GM18909 (cell line): ENCODE measurements around the gene DPH1.

Experiments
- ATAC-seq: cut with Tn5 transposase; IDR thresholded peaks from one replicate; pipeline ENCODE4 v1.9.1; 2021; ENCODE audit warnings: mild to moderate bottlenecking; ENCODE audit not compliant: unreplicated experiment, poor library complexity

Gene DPH1

GRCh38 chr17:2048805-2049204, 18.9 kb downstream of the DPH1 start:
- no peak for ATAC-seq

DNA sequence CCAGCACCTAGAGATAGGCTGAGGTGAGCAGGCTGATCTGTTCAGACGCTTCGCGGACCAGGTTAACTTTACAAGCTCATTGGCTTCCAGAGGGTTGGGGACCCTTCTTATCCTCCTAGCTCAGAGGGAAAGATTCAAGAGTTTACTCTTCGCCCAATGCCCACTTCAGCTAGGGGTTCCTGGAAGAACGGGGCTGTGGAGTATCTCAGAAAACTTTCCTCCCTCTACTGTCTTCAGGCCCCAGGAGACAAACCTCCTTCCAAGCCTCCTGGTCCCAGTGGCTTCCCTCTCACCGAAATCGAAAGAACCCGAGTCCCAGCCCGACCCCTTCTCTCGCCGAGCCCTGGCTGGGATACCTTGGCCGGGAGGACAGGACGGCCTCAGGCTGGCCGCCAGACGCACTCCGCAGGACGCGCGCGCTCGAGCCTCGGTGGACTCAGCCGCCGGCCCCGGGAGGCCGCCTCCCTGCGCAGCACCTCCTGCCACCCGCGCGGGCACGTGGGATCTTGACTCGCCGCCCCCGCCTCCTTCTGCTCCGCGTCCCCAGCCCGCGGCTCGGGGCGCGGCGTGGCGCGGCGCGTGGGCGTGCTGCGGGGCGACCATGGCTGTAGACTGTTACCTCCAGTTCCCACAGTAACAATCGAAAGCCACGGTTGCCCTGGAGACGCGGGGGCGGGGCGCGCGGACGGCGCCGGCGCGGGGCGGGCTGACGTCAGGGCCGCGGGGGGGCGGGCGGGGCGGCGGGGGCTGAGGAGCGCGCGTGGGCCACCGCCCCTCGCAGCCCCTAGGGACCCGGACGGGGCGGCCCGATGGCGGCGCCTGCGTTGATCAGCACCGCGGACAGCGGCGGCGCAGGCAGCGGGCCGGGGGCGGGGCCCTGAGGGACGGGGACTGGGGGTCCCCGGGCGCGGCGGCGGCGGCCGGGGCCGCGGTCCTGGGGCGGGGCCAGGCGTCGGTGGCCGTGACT, 19.7 kb downstream of the DPH1 start:
- ATAC-seq: peak; percentile 61

GRCh38 chr17:2050300-2051060, 20.5 kb downstream of the DPH1 start:
- ATAC-seq: peak; percentile 9

DNA sequence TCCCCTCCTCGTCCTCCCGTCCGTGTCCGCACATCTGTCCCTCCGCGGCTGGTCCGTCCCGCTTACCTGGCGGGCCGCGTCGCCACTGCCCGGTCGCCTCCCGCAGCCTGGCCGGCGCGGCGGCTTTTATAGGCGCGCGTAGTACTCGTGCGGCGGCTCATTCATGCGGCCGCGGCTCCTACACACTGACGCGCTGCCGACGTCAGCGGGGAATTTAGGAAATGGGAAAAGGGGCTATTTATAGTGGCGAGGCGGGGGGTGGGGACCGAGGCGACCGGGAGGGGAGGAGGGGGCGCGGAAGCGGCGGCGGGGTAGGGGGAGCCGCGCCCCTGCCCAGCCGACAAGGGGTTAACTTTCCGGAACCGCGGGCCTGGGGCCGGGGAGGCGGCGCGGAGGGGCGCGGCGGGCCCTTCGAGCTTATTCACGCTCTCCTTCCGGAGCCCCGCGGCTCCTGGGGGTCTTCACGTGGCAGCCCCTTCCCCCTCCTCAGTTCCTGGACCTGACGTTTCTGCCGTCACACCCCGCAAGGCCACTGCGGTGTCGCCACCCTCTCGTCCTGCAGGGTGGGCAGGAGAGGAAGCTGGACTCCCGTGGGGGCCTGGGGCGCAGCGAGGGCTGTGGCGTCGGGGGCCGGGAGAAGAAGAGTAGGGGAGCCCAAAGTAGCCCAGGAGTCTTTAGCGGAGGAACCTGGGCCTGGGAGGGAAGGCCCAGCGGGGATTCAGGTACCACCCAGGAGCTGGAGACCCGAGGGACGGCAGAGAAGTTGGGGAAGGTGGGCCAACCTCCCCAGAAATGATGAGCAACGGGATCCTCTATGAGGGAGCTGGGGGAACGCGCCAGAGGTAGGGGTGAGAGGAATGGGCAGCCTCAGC, 21.3 kb downstream of the DPH1 start:
- ATAC-seq: no peak

DNA sequence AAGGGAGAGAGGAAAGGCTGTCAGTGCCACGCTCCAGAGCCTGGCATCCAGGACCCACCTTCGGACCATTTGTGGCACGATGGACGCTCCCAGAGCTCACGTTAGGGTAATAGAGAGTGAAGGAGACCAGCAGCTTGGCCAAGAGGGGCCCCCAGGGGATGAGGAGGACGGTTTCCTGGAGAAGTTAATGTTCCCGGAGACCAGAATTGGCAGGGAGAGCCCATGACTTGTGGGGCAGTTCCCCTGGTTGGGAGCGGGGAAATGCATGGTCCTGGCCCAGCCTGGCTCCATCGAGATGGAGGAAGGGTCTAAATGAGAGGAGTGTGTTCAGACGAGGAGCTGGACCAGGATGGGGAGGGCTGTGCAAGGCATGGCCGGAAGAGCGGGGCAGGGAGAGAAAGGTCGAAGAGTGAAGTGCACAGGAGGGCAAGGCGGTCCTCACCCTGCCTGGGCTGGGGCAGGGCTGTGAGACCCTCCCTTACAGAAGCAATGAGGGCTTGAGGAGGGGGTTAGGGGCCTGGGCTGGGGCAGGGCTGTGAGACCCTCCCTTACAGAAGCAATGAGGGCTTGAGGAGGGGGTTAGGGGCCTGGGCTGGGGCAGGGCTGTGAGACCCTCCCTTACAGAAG, 22.1 kb downstream of the DPH1 start:
- no peak for ATAC-seq

DNA sequence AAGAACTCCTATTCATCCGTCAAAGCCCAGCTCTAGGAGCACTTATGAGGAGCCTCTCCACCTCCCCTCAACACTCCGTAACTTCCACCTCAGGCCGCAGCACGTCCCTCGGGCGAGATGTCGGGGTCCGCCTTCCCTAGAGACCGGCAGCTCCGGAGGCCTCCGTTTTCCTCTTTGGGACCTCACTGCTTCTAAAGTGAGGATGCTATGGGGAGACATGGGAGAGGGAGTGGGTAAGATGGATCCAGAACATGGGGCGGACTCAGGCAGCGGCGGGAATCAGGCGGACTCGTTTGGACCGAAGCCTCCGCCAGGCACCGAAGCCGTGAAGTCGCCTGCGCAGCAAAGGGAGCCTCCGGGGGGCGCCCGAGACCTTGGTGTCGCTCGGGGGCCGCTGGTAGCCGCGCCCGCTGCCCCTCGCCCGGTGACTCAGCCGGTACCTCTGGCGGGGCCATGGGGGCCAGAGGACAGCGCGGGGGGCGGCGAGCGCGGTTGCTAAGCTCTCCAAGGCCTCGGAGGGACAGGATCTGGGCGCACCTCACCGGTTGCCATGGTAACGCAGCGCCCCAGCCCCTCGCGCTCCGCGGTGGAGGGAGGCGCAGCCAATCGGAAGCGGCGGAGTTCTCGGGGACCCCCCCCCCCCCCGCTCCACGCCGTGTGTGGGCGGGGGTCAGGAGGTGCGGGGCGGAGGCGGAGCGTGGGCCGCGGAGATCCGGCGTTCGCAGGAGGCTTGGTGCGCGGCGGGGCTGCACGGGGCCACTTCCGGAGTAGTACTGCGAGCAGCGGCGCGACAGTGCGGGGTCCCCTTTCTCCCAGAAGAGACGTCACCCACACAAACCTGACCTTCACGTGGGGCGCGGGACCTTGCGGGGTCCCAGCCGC, 23.7 kb downstream of the DPH1 start:
- ATAC-seq: no peak

GRCh38 chr17:2054262-2054511, 24.2 kb downstream of the DPH1 start:
- ATAC-seq: no peak

GRCh38 chr17:2054512-2055291, 24.7 kb downstream of the DPH1 start, which contains the start of gene HIC1:
TSS of gene HIC1 (plus strand) at chr17:2055103. CDS start at chr17:2056691, 1,588 bp downstream.
- ATAC-seq: peak; percentile 38

GRCh38 chr17:2055292-2056205, 25.6 kb downstream of the DPH1 start:
- ATAC-seq: no peak

GRCh38 chr17:2056206-2057174, 26.5 kb downstream of the DPH1 start:
- no peak for ATAC-seq

GRCh38 chr17:2057175-2057759, 27.3 kb downstream of the DPH1 start:
- ATAC-seq: no peak

DNA sequence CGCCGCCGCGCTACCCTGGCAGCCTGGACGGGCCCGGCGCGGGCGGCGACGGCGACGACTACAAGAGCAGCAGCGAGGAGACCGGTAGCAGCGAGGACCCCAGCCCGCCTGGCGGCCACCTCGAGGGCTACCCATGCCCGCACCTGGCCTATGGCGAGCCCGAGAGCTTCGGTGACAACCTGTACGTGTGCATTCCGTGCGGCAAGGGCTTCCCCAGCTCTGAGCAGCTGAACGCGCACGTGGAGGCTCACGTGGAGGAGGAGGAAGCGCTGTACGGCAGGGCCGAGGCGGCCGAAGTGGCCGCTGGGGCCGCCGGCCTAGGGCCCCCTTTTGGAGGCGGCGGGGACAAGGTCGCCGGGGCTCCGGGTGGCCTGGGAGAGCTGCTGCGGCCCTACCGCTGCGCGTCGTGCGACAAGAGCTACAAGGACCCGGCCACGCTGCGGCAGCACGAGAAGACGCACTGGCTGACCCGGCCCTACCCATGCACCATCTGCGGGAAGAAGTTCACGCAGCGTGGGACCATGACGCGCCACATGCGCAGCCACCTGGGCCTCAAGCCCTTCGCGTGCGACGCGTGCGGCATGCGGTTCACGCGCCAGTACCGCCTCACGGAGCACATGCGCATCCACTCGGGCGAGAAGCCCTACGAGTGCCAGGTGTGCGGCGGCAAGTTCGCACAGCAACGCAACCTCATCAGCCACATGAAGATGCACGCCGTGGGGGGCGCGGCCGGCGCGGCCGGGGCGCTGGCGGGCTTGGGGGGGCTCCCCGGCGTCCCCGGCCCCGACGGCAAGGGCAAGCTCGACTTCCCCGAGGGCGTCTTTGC, 28.0 kb downstream of the DPH1 start:
- ATAC-seq: no peak

DNA sequence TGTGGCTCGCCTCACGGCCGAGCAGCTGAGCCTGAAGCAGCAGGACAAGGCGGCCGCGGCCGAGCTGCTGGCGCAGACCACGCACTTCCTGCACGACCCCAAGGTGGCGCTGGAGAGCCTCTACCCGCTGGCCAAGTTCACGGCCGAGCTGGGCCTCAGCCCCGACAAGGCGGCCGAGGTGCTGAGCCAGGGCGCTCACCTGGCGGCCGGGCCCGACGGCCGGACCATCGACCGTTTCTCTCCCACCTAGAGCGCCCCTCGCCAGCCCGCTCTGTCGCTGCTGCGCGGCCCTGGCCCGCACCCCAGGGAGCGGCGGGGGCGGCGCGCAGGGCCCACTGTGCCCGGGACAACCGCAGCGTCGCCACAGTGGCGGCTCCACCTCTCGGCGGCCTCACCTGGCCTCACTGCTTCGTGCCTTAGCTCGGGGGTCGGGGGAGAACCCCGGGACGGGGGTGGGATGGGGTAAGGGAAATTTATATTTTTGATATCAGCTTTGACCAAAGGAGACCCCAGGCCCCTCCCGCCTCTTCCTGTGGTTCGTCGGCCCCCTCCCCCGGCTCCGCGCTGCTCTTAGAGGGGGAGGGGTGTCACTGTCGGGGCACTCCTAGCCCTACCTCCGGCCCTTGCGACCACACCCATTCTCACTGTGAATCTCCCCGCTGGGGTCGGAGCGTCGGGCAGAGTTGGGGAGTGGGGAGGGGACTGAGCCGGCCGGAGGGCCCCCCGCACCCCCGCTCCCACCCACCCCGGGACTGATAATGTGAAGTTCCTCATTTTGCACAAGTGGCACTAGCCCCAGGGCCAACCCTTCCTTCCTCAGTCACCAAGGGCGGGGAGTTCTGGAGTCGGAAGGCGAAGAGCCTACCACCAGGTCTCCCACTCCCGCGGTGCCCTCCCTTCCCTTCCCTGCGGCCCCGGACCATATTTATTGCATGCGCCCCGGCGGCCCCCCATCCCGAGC, 28.9 kb downstream of the DPH1 start:
- no peak for ATAC-seq
